Activated T-cell treated with anti-CD3 and anti-CD28 coated beads, Interleukin-2, amount 50 U/mL, for 24 hours (primary cell): ENCODE results near the gene TNFRSF14.

Source experiments
- DNase-seq: peaks from one replicate; pipeline ENCODE4 v3.0.0-alpha.2; 2020
- H3K27ac Mint-ChIP-seq: 2 replicates; pipeline ENCODE4 v1.8.0; 2020; ENCODE audit warnings: mild to moderate bottlenecking, mixed read lengths
- H3K27me3 Mint-ChIP-seq: 2 replicates; pipeline ENCODE4 v1.8.0; 2020; ENCODE audit warnings: mixed read lengths
- H3K36me3 Mint-ChIP-seq: 2 replicates; pipeline ENCODE4 v1.8.0; 2020; ENCODE audit warnings: low read depth, mixed read lengths
- H3K4me1 Mint-ChIP-seq: 2 replicates; pipeline ENCODE4 v1.8.0; 2020; ENCODE audit warnings: low read depth, mixed read lengths
- H3K4me3 Mint-ChIP-seq: 2 replicates; pipeline ENCODE4 v1.8.0; 2020; ENCODE audit warnings: mild to moderate bottlenecking, moderate library complexity, mixed read lengths
- H3K9me3 Mint-ChIP-seq: 2 replicates; pipeline ENCODE4 v1.8.0; 2020; ENCODE audit warnings: mixed read lengths

Gene TNFRSF14

DNA sequence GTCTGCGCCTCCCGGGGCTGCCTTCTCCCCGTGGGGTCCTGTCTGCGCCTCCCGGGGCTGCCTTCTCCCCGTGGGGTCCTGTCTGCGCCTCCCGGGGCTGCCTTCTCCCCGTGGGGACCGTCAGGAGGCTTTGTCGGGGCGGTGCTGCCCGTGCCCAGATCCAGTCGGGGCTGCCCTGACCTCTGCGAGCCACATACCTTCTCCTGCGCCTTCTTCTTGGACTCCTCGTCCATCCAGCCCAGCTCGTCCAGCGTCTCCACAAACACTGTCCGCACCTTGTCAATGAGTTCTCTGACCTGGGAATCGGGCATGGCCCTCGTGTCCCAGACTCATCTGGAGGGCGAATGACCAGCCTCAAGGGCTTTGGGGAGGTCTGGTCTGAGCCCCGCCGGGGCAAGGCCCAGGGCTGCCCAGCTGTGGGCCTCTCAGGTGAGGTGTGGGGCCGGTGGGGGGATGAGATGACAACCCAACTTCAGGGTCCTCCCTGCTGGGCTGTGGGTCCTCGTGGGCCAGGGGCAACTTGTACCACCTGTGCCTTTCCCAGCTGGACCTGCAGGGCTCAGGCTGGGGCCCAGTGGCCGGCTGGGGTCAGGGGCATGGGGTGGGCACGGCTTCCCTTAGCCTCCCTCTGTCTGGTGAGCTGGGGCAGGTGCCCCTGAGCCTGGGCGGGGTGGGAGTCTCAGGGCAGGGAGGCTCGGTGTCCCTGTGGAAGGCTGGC, 39.8 kb downstream of the TNFRSF14 start:
- Mint-ChIP-seq H3K4me3 (no peak overlapping the region), H3K36me3 (no peaks in the 10 kb centered on the region), H3K9me3 (peaks cover 2% of the 10 kb centered on the region), H3K27ac (no peak overlapping the region), H3K4me1 (peaks cover 3% of the 10 kb centered on the region), H3K27me3 (no peaks in the 10 kb centered on the region)
- no peak for DNase-seq

DNA sequence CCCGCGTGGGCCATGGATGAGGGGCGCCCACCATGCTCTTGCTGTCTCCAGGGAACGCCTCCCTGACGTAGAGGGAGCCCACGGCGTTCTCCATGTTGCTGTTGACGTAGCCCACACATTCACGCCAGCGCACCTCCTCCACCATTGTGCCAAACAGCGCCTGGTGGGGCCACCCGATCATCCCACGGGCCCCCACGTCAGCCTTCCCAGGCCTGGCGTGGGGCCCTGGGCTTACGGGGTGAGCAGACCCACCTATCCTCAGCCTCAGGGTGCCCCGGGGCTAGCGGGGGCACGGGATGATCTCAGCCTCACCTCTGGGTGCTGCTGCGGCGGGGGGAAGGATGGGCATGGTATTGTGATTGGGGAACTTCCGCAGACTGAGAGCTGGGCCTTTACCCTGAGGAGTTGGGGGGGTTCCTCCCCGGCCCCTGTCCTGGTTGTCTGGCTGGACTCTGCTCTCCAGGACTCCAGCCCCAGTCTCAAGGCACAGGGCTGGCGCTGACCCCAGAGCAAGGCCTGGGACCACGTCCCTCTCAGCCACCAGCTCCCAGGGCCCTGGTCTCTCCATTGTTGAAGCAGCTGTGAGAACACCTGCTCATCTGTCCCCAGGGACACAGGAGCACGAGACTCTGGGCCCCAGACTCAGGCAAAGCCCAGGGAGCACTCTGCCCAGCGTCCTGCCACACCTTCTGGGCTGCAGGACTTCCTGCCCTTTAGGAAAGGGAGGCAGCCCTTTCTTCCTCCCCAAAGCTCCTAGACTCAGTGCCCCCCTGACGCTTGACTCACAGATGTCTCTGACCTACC, 40.6 kb downstream of the TNFRSF14 start:
- peaks cover 2% of the 10 kb centered on the region for H3K9me3 Mint-ChIP-seq
- no peaks in the 10 kb centered on the region for H3K27me3 Mint-ChIP-seq
- H3K4me3 Mint-ChIP-seq = no peak overlapping the region
- no peak for DNase-seq
- no peaks in the 10 kb centered on the region for H3K36me3 Mint-ChIP-seq
- peaks cover 2% of the 10 kb centered on the region for H3K4me1 Mint-ChIP-seq
- no peak overlapping the region for H3K27ac Mint-ChIP-seq

DNA sequence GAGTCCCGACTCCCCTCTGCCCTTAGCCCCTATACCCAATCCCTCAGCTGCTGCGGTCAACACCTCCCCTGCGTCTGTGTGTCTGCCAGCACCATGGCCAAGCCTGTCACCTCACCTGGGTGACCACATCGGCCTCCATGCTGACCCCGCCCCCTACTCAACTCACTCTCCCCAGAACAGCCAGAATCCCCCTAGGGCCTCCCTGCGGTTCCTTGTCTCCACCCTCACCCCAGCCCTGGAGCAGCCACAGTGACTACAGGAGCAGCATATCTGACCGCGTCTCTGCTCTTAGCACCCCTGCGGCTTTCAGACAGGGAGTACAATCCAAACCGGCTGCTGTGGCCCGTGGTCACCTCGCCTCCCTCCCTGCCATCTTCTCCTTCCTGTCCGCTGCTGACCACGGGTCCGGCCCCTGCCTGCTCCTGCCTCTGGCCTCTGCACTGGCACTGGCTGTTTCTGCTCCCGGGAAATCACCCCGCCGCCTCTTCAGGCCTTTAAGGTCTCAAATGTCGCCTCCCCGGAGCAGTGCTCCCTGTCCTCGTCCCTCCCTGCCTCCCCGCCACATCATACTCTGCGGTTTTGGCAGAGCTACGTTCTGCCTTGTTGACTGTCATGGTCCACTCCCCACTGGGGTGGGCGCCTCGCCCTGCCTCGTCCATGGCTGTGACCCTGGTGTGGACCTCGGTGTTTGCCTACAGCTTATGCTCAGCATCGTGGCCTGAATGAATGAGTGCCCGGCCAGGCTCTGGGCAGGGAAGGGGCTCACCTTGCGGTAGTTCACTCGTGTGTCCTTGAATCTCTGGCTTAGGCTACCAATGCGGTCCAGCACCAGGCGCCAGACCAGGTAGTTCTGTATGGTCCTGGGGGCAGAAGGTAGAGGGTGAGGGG, 41.5 kb downstream of the TNFRSF14 start:
- Mint-ChIP-seq H3K27ac (no peak overlapping the region), H3K9me3 (peaks cover 2% of the 10 kb centered on the region), H3K4me3 (no peak overlapping the region), H3K4me1 (peaks cover 1% of the 10 kb centered on the region), H3K36me3 (no peaks in the 10 kb centered on the region), H3K27me3 (no peaks in the 10 kb centered on the region)
- no peak for DNase-seq

DNA sequence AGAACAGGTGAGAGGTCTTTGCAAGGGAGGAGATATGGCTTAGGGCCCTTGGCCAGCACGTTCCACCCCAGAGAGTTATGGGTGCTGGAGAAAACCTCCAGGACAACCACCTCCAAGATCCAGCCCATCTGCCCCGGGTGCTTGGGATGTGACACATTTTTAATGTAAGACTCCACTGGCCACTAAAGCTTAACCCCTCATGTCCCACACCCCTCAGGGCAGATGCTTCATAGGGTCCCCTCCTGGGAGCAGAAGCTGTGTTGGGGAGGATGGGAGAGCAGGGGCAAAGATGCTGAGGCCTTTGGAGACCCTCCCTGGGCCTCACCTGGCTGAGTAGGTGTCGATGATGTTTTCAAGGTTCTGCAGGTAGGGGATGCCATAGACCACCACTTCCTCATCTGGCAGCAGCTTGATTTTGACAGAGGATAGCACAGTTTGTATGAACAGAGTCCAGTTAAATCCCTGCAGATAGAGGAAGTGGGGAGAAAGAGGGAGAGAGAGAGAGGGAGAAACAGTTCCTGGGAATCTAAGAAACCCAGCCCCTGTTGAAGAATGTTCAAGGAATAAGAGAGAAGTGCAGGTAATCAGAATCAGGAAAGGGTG, 42.3 kb downstream of the TNFRSF14 start:
- Mint-ChIP-seq H3K36me3 (no peaks in the 10 kb centered on the region), H3K27me3 (no peaks in the 10 kb centered on the region), H3K4me1 (no peaks in the 10 kb centered on the region), H3K9me3 (peaks cover 2% of the 10 kb centered on the region), H3K27ac (no peak overlapping the region), H3K4me3 (no peak overlapping the region)
- DNase-seq = no peak

DNA sequence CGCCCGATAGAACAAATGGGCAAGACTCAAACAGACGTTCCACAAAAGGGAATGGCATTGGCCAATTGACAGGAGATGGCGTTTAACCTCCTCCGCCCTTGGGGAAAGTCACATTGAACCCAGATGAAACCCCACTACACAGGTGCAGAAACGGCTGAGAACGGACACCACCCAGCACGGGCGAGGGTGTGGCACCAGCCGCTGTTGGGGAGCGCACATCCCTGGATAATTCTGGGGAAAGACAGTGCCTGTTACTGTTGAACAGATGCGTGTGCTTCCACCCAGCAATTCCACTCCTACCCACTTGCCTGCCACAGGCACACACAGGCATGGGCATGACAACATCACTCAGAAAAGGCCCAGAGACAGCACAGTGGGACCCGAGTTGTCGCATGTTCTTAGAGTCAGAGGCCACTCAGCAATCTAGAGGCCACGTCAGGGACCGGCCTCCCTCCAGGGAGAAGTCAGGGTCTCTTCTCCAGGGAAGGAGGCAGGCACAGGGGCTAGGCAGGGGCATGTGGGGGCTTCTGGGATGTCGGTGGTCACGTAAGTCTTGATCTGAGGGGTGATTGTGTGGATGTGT, 45.6 kb downstream of the TNFRSF14 start:
- Mint-ChIP-seq H3K27me3 (no peaks in the 10 kb centered on the region), H3K4me3 (no peak overlapping the region), H3K4me1 (no peaks in the 10 kb centered on the region), H3K27ac (no peak overlapping the region), H3K36me3 (no peaks in the 10 kb centered on the region), H3K9me3 (peaks cover 2% of the 10 kb centered on the region)
- no peak for DNase-seq

DNA sequence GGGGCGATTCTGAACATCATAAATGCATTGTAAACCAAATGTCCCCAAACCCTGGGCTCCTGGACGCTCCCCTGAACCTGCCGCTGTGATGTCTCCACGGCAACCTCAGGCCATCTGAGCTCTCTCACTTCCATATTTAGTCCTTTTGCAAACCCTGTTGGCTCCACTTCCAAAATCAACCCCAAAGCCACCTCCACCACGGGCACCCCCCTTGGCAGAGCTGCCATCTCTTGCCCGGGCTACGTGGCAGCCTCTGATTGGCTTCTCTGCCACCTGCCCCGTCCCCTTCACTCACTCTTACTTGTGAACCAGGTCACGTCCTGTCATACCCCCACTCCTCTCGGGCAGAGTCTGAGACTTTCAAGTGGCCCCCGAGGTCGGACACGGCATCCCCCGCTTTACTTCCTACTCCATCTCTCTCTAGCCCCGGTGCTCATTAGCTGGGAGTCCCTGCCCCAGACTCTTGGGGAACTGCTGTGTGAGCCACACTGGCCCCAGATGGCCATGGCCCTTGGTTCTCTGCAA, 46.2 kb downstream of the TNFRSF14 start:
- Mint-ChIP-seq H3K27ac (no peak overlapping the region), H3K36me3 (no peaks in the 10 kb centered on the region), H3K4me1 (no peaks in the 10 kb centered on the region), H3K4me3 (no peak overlapping the region), H3K9me3 (peaks cover 2% of the 10 kb centered on the region), H3K27me3 (no peaks in the 10 kb centered on the region)
- DNase-seq = no peak

DNA sequence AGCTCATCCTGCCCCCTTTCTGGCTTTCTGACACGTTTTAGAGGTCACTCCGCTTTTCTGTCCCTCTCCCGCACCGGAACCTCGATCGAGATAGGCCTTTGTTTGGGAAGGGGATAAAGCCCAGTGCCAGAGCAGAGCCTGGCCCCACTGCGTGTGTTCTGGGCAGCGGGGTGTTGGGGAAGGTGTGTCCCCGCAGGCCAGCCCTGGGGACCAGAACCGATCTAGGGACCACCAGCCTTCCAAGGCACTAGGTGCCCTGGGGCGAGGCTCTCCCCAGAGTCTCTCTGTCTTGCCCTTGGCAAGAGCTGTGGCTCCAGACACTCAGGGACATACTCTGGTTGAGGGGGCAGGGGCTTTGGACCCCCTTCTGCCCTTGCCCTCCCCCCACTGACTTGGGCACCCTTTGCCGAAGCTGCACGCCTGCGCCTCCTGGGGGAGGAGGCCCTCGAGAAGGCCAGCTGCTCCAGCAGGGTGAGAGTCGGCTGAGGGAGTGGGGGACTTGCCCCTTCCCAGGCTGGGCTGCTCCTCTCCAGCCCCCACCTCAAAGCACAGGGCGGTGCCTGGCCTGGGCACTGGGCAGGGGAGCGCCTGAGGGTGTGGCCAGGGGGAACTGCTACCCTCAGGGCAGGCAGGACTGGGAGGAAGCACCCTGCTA, 46.8 kb downstream of the TNFRSF14 start:
- H3K9me3 Mint-ChIP-seq = peaks cover 2% of the 10 kb centered on the region
- H3K36me3 Mint-ChIP-seq = no peaks in the 10 kb centered on the region
- H3K4me3 Mint-ChIP-seq = no peak overlapping the region
- no peak for DNase-seq
- no peaks in the 10 kb centered on the region for H3K4me1 Mint-ChIP-seq
- no peak overlapping the region for H3K27ac Mint-ChIP-seq
- no peaks in the 10 kb centered on the region for H3K27me3 Mint-ChIP-seq

DNA sequence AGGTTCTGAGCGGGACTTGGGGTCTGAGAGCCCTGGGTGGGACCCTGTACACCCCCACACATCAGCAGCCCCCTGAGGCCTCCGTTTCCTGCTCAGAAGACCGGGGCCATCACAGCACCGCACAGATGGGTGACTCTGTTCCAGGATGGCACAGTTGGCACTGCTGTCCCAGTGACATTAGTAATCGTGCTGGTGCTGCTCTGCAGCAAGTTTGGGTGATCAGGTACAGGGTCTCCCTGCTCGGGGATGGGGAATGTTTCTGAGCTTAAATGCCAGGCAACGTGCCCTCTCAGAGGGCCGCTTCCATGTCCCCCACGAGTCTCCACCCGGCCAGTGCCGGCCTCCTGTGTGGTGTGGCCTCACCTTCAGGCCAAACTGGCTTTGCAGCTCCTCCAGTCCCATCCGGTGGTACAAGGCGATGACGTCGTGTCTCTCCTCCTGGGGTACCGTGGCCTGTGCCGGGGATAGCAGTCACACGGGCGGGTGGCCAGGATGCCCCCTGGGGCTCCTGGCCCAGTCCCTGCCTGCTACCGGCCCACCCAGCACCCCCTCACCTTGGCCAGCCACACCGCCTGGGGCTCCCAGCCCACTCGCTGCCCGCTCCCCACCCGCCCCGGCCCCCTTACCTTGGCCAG, 47.5 kb downstream of the TNFRSF14 start:
- no peaks in the 10 kb centered on the region for H3K27me3 Mint-ChIP-seq
- H3K4me3 Mint-ChIP-seq = no peak overlapping the region
- DNase-seq = no peak
- H3K36me3 Mint-ChIP-seq = no peaks in the 10 kb centered on the region
- peaks cover under 1% of the 10 kb centered on the region for H3K9me3 Mint-ChIP-seq
- no peak overlapping the region for H3K27ac Mint-ChIP-seq
- no peaks in the 10 kb centered on the region for H3K4me1 Mint-ChIP-seq

DNA sequence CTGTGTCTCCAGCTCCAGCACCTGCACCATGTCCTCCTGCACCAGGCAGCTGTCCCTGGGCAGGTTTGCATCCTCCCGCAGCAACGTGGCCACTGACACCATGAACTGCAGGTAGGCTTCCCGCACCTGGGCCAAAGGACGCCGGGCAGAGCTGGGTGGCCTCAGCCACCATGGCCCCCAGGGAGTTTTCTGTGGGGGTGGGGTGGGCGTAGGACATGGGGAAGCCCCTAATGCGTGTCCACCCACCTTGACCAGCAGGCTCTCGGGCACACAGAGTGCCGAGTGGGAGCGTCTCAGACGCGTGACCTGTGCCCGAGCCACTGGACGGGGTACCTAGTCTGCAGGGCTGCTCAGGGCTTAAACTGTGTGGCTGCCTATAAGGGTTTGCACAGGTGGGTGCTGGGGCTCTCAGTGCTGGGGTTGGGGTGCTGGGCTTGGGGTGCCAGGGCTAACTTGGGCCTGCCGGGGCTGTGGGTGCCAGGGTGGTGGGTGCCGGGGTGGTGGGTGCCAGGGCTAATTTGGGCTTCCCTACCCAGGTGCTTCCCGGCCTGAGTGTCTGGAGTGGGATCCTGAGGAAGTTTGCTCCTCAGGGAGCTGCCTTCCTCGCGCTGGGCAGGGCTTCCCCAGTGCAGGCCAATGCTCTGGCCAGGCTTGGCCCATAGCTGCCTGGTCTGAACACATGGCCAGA, 48.1 kb downstream of the TNFRSF14 start:
- Mint-ChIP-seq H3K27me3 (no peaks in the 10 kb centered on the region), H3K4me3 (no peak overlapping the region)
- no peak for DNase-seq

DNA sequence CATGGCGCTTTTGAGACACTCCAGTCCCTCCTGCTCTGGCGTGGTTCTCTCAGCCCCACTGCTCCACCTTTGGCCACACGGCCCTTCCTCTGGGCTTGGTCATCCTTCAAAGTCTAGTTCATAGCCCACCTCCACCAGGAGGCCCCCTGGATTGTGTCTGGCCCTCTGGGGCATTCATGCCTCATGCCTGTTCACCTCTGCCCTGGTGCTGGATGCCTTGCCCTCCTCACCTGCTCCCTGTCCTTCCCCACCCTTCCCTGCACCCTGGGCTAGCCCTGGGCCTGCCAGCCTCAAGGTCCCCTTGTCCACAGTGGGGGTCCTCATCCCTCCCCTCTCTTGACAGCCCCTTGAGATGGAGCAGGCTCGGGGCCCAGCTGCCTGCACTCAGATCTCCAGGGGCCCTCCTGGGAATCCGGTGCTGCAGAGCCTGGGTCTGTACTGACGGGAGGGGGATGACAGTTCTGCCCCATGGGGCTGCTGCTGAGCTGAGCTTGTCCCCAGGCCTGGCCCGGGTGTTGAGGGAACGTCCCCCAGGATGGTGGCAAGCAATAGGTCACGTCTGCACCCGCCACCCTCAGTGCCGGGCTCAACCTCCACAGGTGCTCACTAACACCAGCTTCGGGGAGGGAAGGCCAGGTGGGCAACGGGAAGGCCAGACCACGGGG, 48.8 kb downstream of the TNFRSF14 start:
- no peaks in the 10 kb centered on the region for H3K36me3 Mint-ChIP-seq
- H3K9me3 Mint-ChIP-seq = no peaks in the 10 kb centered on the region
- no peak overlapping the region for H3K27ac Mint-ChIP-seq
- DNase-seq = no peak
- no peaks in the 10 kb centered on the region for H3K27me3 Mint-ChIP-seq
- H3K4me1 Mint-ChIP-seq = no peaks in the 10 kb centered on the region
- no peak overlapping the region for H3K4me3 Mint-ChIP-seq

More for the DNA sequence above, 48.1 kb downstream of the TNFRSF14 start:
- Mint-ChIP-seq H3K27ac (no peak overlapping the region), H3K36me3 (no peaks in the 10 kb centered on the region), H3K4me1 (no peaks in the 10 kb centered on the region), H3K9me3 (no peaks in the 10 kb centered on the region)

DNA sequence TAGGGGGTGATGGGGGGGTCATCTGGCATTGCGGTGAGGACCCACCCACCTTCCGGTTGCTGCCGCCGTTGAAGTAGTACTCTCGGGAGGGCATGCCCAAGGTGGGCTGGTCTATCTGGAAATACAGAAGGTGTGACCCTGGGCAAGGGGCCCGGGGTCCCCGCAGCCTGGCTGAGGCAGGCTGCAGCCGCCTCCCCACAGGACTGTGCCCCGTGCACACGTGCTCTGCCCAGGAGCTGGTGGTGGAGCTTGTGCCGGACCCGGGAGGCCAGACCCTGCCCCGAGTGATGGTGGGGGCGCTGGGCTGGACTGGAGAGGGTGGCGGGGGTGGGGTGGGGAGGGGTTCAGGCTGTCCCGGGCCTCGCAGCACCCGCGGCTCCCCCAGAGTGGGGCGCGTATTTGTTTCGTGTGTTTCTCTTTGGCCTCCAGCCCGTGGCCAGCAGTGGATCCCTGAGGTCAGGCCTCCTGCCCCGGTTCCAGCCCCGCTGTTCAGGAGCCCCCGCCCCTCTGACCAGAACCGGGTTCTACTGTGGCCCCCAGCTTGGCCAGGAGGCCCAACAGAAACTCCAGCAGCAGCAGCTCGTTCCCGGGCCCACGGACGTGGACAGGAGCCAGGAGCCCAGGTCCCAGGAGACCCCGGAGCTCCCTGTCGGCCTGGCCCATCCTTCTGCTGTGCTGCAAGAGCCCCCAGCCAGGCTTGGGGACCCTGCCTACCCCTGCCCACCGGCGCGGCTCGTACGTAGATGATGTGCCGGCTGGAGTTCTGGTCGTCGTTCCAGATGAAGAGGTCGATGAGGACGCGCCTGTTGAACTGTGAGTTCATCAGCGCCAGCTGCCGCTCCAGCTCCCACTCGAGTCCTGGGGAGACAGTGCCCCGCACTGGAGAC, 49.6 kb downstream of the TNFRSF14 start:
- H3K4me3 Mint-ChIP-seq = no peak overlapping the region

More for the DNA sequence above, 49.6 kb downstream of the TNFRSF14 start:
- Mint-ChIP-seq H3K36me3 (no peaks in the 10 kb centered on the region), H3K27ac (no peak overlapping the region), H3K9me3 (no peaks in the 10 kb centered on the region), H3K4me1 (no peaks in the 10 kb centered on the region), H3K27me3 (no peaks in the 10 kb centered on the region)
- peak; percentile 12 for DNase-seq
